GM12874 (cell line): ENCODE results near the gene PRICKLE3.

Experiments
- CTCF ChIP-seq: IDR thresholded peaks from 2 replicates; pipeline ENCODE4 v1.5.1; 2011; ENCODE audit warnings: low read depth, mild to moderate bottlenecking, control low read depth, low read length, moderate library complexity; ENCODE audit not compliant: insufficient read depth

The PRICKLE3 gene

DNA sequence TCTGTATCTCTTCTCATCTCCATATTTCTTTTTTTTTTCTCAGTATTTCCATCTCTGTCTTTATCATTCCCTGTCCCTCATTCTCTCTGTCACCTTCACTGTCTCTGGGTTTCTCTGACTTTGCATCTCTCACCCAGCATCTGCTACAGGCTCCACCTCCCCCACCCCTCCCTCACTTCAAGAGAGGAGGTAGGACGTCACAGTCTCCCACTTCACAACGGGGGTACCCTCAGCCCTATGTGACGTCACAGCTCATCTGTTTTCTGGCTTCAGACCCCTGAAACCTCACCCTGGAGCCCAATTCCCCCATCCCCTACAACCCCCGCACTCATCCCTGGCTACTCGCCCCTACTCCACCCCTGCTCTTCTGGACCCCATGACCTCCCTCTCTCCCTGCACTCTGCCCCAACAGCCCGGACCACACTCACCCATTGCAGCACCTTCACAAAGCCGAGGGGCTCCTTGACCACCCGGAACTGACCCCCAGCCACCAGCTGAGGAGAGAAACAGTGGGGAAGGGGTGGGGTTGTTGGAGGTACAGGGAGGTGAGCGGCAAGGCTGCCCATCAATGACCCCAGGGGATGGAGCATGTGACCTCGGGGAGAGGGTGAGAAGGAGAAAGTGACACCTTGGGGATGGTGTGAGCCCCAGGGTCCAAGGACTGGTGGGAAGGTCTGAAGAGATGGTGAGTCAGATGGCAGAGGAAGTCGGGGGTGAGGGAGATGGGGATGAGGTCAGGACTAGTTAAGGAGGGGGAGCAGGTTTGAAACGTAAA lies 12.6 kb upstream of the PRICKLE3 start:
- no peak for TF ChIP-seq CTCF

- TF ChIP-seq CTCF: no peak
These were observed 11.4 kb upstream of the PRICKLE3 start for GRCh38 chrX:49197543-49198087.

- no peak for TF ChIP-seq CTCF
These were observed 7.4 kb upstream of the PRICKLE3 start for GRCh38 chrX:49193542-49193964.

GRCh38 chrX:49192722-49193328 lies 6.7 kb upstream of the PRICKLE3 start:
- peak; percentile 61 for TF ChIP-seq CTCF

- TF ChIP-seq CTCF: no peak
These were observed 5.4 kb upstream of the PRICKLE3 start for GRCh38 chrX:49191574-49192011.

DNA sequence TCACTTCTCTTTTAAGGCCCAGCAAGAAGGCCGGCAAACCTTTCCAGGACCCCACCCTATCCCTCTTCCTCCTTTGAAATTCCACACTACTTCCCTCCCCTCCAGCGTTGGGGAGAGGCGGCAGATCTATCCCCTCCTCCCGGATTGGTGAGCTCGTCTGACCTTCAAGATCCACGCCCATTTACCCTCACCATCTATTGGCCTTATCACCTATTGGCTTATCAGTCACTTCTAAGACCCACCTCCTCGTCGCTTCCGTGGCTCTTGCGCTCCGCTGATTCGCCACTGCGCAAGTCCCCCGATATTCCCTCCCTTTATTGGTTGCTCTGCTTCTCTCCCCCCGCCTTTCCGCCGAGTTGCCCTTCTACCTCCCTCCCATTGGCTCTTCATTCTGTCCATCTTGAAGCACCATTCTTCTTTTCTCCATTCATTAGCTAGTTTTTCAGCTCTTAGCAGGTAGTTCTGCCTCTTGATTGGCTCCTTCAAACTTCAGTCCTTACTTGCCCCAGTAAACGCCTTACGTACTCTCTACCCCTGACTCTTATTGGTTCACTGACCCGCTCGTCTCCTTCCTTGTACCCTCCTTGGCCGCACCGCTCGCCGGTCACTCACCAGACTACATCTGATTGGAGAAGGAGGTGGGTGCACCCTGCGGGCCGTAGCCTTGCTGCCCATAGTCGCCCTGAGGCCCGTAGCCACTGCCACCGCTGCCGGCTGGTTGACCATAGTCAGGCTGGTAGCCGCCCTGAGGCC lies 4.8 kb upstream of the PRICKLE3 start:
- TF ChIP-seq CTCF: no peak

DNA sequence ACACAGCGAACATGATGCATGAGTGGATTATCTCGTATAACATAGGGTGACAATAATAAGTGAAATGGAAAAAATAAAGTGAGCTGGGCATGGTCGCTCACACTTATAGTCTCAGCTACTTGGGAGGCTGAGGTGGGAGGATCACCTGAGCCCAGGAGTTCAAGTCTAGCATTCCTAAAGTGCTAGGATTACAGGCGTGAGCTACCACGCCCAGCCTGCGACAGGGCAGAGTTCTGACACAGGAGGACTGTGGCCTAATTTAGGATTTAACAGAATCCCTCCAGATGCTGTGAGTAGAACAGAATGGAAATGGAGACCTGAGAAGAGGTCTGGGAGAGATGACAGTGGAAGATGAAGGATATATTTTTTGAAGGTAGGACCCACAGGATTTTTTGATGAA lies 3.4 kb upstream of the PRICKLE3 start:
- TF ChIP-seq CTCF: no peak
